ENCODE data around the gene ARHGDIB. TPM values are rescaled to one million over a fixed set of nuclear protein-coding genes. Genes with fewer than 3 reads are reported as not detected.

The ARHGDIB gene
- total and polyA plus RNA-seq, 2 of the 4 experiments (the other 2 are of a cell fraction) = 24.9 to 30.7 TPM

GRCh38 chr12:14968478-14968877 is 7.1 kb upstream of the ARHGDIB start:
- Histone ChIP-seq H2BK5ac (ENCODE audit: low read depth, low read length, poor library complexity, severe bottlenecking) (no peak overlapping the region), H3K4me2 (ENCODE audit: low read depth, low read length) (no peak overlapping the region), H2AK9ac (replicated peaks; ENCODE audit: low read depth, low read length, poor library complexity) (no peak overlapping the region), H3K4ac (ENCODE audit: low read depth, low read length) (no peak overlapping the region), H3K18ac (ENCODE audit: low read depth, low read length) (no peak overlapping the region), H3K56ac (ENCODE audit: extremely low read depth, insufficient read depth, low read length) (no peak overlapping the region), H3K14ac (replicated peaks; ENCODE audit: low read depth, low read length) (no peak overlapping the region), H4K8ac (ENCODE audit: low read depth in 2 of 2, low read length in 2 of 2) (no peak overlapping the region), H4K20me1 (ENCODE audit: insufficient read depth, low read length) (no peaks in the 10 kb centered on the region), H3K23ac (ENCODE audit: low read depth, low read length) (no peak overlapping the region), H3K27ac (ENCODE audit: insufficient read depth, low read length) (no peak overlapping the region), H4K5ac (ENCODE audit: low read depth, low read length) (no peak overlapping the region), H2BK120ac (ENCODE audit: low read depth, low read length) (no peak overlapping the region), H2BK20ac (ENCODE audit: low read depth, low read length) (no peak overlapping the region), H3K9ac (ENCODE audit: low read depth, low read length) (no peak overlapping the region), H2BK15ac (ENCODE audit: low read depth, low read length) (no peak overlapping the region), H3K4me3 (ENCODE audit: insufficient read depth, low read depth, low read length) (no peak overlapping the region), H3K36me3 (ENCODE audit: control insufficient read depth, insufficient read depth, low read length) (no peaks in the 10 kb centered on the region), H3K79me1 (ENCODE audit: low read depth in 1 of 2, low read length in 2 of 2) (no peaks in the 10 kb centered on the region), H3K9me1 (ENCODE audit: insufficient read depth, low read length) (no peaks in the 10 kb centered on the region), H2AK5ac (ENCODE audit: low read depth, low read length) (no peak overlapping the region), H2AFZ (replicated peaks; ENCODE audit: low read length, poor library complexity) (no peak overlapping the region), H3K27me3 (ENCODE audit: control insufficient read depth, insufficient read depth, low read length) (no peaks in the 10 kb centered on the region), H3K4me1 (ENCODE audit: control insufficient read depth, insufficient read depth, low read length) (no peaks in the 10 kb centered on the region; the same call in 1 of the 2 replicates), H3K9me3 (ENCODE audit: control insufficient read depth, insufficient read depth, low read length) (no peaks in the 10 kb centered on the region), H4K91ac (ENCODE audit: insufficient read depth, low read depth, low read length) (no peak overlapping the region)
- no peak for DNase-seq
- intact Hi-C loops (cut with micrococcal nuclease) (no loop called here), dilution Hi-C loops (cut with HindIII; ENCODE audit: low sequenced_read_pairs, unreplicated experiment) (no loop called here), in situ Hi-C loops (cut with MboI; ENCODE audit: low sequenced_read_pairs) (no loop called here)
- CTCF ChIA-PET = no interaction called here
- ATAC-seq (ENCODE audit: low read depth) = no peak
- POLR2A ChIA-PET (ENCODE audit: unreplicated experiment) = no interaction called here
- no TSS peak for BruUV-seq (replicated peaks)
- WGBS, 2 experiments (ENCODE audit: extremely low coverage in 2 of 2, insufficient read length in 1 of 2) = no CpG with 5 or more reads among the region's 3 CpGs
- TF ChIP-seq POLR2A (IDR thresholded peaks at IDR 0.05; ENCODE audit: low read depth, low read length) (no peak), USF2 (IDR thresholded peaks at IDR 0.05; ENCODE audit: low read depth, low read length) (no peak), SMC3 (IDR thresholded peaks at IDR 0.05; ENCODE audit: low read depth, low read length) (no peak), FOS (IDR thresholded peaks at IDR 0.05; ENCODE audit: low read depth, low read length) (no peak), ELK1 (IDR thresholded peaks at IDR 0.05; ENCODE audit: borderline replicate concordance, low read depth, low read length) (no peak), MXI1 (IDR thresholded peaks at IDR 0.05; ENCODE audit: borderline replicate concordance, low read depth, low read length) (no peak)
